Measurements from ENCODE around the gene ITPRID2. TPM values are rescaled to one million over a fixed set of nuclear protein-coding genes. Genes with fewer than 3 reads are reported as not detected.
"Not testable (repeated sequence)": the region's sequence is repeated elsewhere in the genome, so short reads cannot be mapped to it uniquely, and the experiment has no call there.

Gene ITPRID2
- total RNA-seq, 1 donor from 2014 or later, result 51.6 TPM

DNA sequence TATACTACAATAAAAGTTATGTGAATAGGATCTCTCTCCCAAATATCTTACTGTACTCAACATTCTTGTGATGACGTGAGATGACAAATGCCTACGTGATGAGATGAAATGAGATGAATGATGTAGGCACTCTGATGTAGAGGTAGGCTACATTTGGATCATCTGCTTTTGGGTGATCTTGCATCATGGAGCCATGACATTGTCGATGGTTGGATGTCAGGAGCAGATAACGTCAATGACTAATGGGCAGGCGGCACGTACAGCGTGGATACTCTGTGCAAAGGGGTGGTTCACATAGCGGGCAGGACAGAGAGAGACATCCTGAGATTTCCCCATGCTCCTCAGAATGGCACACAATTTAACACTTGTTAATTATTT, 53.4 kb downstream of the ITPRID2 start:
- no peak for DNase-seq (ENCODE audit: low spot score)
- H3K27me3 Mint-ChIP-seq (ENCODE audit: insufficient read depth), result peaks cover 23% of the 10 kb centered on the region
- H3K27ac Mint-ChIP-seq, result no peak overlapping the region
- H3K4me3 Mint-ChIP-seq, result no peak overlapping the region
- H3K4me1 Mint-ChIP-seq (ENCODE audit: low read depth), result no peaks in the 10 kb centered on the region
- no peaks in the 10 kb centered on the region for H3K9me3 Mint-ChIP-seq
- H3K36me3 Mint-ChIP-seq (ENCODE audit: low read depth), result no peaks in the 10 kb centered on the region
- intact Hi-C loops (cut with micrococcal nuclease), result no loop called here

- no peaks in the 10 kb centered on the region for H3K4me1 Mint-ChIP-seq (ENCODE audit: low read depth)
- peaks cover 29% of the 10 kb centered on the region for H3K27me3 Mint-ChIP-seq (ENCODE audit: insufficient read depth)
- H3K9me3 Mint-ChIP-seq, result no peaks in the 10 kb centered on the region
- no peak overlapping the region for H3K27ac Mint-ChIP-seq
- no peak overlapping the region for H3K4me3 Mint-ChIP-seq
- no peak for DNase-seq (ENCODE audit: low spot score)
- intact Hi-C loops (cut with micrococcal nuclease), result loop anchor here (1.0 kb wide), 2 partner anchors 39 to 155 kb away; no protein-coding TSS in a partner anchor
- no peaks in the 10 kb centered on the region for H3K36me3 Mint-ChIP-seq (ENCODE audit: low read depth)
Measured at GRCh38 chr2:181946444-181947127, 55.1 kb downstream of the ITPRID2 start.

DNA sequence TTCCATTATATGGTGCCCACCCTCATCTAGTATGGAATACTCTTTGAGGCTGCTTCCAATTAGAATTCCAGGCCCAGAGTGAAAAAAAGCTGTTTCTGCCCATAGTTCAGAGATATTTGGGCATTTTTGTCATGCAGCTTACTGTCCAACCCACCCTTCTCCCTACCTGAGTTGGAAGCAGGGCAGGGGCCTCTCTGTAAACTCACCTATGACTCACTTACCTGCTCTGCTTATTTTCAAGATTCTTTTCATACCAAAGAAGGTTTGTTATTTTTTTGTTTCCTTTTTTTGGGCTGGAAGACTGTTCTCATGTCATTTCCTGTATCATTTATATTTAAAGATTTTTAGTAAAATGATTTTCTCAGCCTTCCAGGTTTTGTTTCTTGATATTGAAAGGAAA, 55.7 kb downstream of the ITPRID2 start:
- H3K4me3 Mint-ChIP-seq, result no peak overlapping the region
- no peak overlapping the region for H3K27ac Mint-ChIP-seq
- H3K4me1 Mint-ChIP-seq (ENCODE audit: low read depth), result no peaks in the 10 kb centered on the region
- no peaks in the 10 kb centered on the region for H3K36me3 Mint-ChIP-seq (ENCODE audit: low read depth)
- intact Hi-C loops (cut with micrococcal nuclease), result no loop called here
- no peaks in the 10 kb centered on the region for H3K9me3 Mint-ChIP-seq
- DNase-seq (ENCODE audit: low spot score), result no peak
- peaks cover 29% of the 10 kb centered on the region for H3K27me3 Mint-ChIP-seq (ENCODE audit: insufficient read depth)

DNA sequence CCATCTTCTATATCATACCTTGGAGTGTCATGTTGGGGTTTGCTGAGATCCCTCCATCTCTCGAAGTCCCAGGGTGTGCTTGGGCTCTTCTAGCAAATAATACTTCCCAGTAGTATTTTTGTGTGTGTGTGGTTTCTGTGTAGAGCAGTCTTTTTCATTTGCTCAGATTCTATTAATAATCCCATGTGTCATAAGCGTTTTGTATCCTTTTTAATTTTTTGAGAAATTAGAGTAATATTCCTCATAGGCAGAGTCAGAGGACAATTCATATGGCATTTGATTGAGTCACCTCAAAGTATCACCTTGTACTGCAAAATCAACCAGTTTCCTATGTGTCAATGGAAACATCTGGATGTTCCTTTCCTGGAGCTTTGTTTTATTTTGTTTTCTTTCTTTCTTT, 56.7 kb downstream of the ITPRID2 start:
- Mint-ChIP-seq H3K4me3 (no peak overlapping the region), H3K36me3 (ENCODE audit: low read depth) (no peaks in the 10 kb centered on the region), H3K27me3 (ENCODE audit: insufficient read depth) (peaks cover 27% of the 10 kb centered on the region), H3K9me3 (no peaks in the 10 kb centered on the region), H3K4me1 (ENCODE audit: low read depth) (no peaks in the 10 kb centered on the region), H3K27ac (no peak overlapping the region)
- intact Hi-C loops (cut with micrococcal nuclease), result no loop called here
- DNase-seq (ENCODE audit: low spot score), result no peak

- Mint-ChIP-seq H3K36me3 (ENCODE audit: low read depth) (no peaks in the 10 kb centered on the region), H3K27me3 (ENCODE audit: insufficient read depth) (peaks cover 33% of the 10 kb centered on the region), H3K4me1 (ENCODE audit: low read depth) (peaks cover 7% of the 10 kb centered on the region), H3K9me3 (no peaks in the 10 kb centered on the region), H3K4me3 (no peak overlapping the region), H3K27ac (no peak overlapping the region)
- DNase-seq (ENCODE audit: low spot score), result no peak
- intact Hi-C loops (cut with micrococcal nuclease), result no loop called here
Measured at GRCh38 chr2:181949047-181949446, 57.5 kb downstream of the ITPRID2 start.

DNA sequence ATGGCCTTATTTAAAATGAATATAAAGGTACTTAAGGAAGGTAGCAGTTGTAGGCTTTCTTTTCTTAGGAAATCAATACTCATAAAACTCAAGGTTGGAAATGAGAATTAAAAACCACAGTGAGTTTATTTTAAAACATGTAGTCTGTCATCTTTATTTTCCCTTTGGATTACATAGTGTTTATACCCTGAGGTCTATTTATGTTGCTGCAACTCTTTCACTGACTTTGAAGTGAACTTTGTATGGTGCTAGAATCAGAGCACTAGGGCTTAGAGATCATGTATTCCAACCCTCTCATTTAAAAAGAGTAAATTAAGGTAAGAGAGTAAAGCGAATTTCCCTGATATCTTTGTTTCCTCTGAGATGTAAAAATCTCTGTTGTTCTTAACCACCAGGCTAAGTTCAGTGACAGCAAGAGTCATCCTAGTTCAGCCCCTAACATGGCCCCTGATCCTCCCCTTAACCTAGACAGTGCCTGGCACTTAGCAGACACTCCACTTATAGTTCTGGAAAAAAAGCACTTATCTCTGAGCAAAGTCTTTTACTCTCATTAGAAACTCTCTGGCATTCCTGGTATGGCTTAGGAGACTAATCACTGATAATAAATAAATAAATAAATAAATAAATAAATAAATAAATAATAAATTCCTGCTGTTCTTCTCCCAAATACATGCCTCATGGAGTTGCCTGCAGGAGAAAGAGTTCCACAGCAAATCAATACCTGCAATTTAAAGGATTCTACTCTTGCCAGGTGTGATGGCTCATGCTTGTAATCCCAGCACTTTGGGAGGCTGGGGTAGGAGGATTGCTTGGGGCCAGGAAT, 61.1 kb downstream of the ITPRID2 start:
- Mint-ChIP-seq H3K36me3 (ENCODE audit: low read depth) (no peaks in the 10 kb centered on the region), H3K27me3 (ENCODE audit: insufficient read depth) (peaks cover 25% of the 10 kb centered on the region), H3K9me3 (no peaks in the 10 kb centered on the region), H3K27ac (no peak overlapping the region), H3K4me3 (no peak overlapping the region), H3K4me1 (ENCODE audit: low read depth) (peaks cover 21% of the 10 kb centered on the region)
- no peak for DNase-seq (ENCODE audit: low spot score)
- intact Hi-C loops (cut with micrococcal nuclease), result loop anchor here (2.0 to 5.0 kb wide), 2 partner anchors 60 to 970 kb away; partner anchors contain the start of gene UBE2E3

GRCh38 chr2:181953881-181954537, 62.5 kb downstream of the ITPRID2 start:
- intact Hi-C loops (cut with micrococcal nuclease), result loop anchor here (1.0 to 5.0 kb wide), 5 partner anchors 51 to 972 kb away; partner anchors contain the start of gene UBE2E3
- Mint-ChIP-seq H3K4me3 (peak overlapping the region; percentile 47), H3K27ac (no peak overlapping the region), H3K9me3 (no peaks in the 10 kb centered on the region), H3K27me3 (ENCODE audit: insufficient read depth) (peaks cover 24% of the 10 kb centered on the region), H3K36me3 (ENCODE audit: low read depth) (no peaks in the 10 kb centered on the region), H3K4me1 (ENCODE audit: low read depth) (peaks cover 21% of the 10 kb centered on the region)
- DNase-seq (ENCODE audit: low spot score), result peak; percentile 38

GRCh38 chr2:181954538-181954883, 63.0 kb downstream of the ITPRID2 start:
- DNase-seq (ENCODE audit: low spot score), result no peak
- peak overlapping the region; percentile 47 for H3K4me3 Mint-ChIP-seq
- no peaks in the 10 kb centered on the region for H3K9me3 Mint-ChIP-seq
- H3K27me3 Mint-ChIP-seq (ENCODE audit: insufficient read depth), result peaks cover 20% of the 10 kb centered on the region
- intact Hi-C loops (cut with micrococcal nuclease), result loop anchor here (1.0 to 5.0 kb wide), 4 partner anchors 52 to 972 kb away; partner anchors contain the start of gene UBE2E3
- H3K4me1 Mint-ChIP-seq (ENCODE audit: low read depth), result peaks cover 21% of the 10 kb centered on the region
- H3K36me3 Mint-ChIP-seq (ENCODE audit: low read depth), result no peaks in the 10 kb centered on the region
- no peak overlapping the region for H3K27ac Mint-ChIP-seq

- no peak for DNase-seq (ENCODE audit: low spot score)
- intact Hi-C loops (cut with micrococcal nuclease), result loop anchor here (2.0 kb wide), 1 partner anchor 52 kb away; no protein-coding TSS in a partner anchor
- no peaks in the 10 kb centered on the region for H3K36me3 Mint-ChIP-seq (ENCODE audit: low read depth)
- no peak overlapping the region for H3K27ac Mint-ChIP-seq
- no peaks in the 10 kb centered on the region for H3K9me3 Mint-ChIP-seq
- H3K4me3 Mint-ChIP-seq, result no peak overlapping the region
- H3K4me1 Mint-ChIP-seq (ENCODE audit: low read depth), result peaks cover 21% of the 10 kb centered on the region
- peaks cover 19% of the 10 kb centered on the region for H3K27me3 Mint-ChIP-seq (ENCODE audit: insufficient read depth)
Measured at GRCh38 chr2:181955010-181955409, 63.5 kb downstream of the ITPRID2 start.

DNA sequence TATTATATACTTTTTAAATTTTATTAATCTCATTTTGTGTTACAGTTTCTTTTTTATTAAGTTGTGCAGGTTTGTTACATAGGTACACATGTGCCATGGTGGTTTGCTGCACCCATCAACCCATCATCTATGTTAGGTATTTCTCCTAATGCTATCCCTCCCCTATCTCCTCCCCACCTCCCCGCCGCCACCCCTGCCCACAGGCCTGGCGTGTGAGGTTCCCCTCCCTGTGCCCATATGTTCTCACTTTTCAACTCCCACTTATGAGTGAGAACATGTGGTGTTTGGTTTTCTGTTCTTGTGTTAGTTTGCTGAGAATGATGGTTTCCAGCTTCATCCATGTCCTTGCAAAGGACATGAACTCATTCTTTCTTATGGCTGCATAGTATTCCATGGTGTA, 64.3 kb downstream of the ITPRID2 start:
- peaks cover 21% of the 10 kb centered on the region for H3K4me1 Mint-ChIP-seq (ENCODE audit: low read depth)
- H3K27ac Mint-ChIP-seq; DNase-seq (ENCODE audit: low spot score); H3K4me3 Mint-ChIP-seq; H3K9me3 Mint-ChIP-seq; H3K36me3 Mint-ChIP-seq (ENCODE audit: low read depth): not testable (repeated sequence)
- H3K27me3 Mint-ChIP-seq (ENCODE audit: insufficient read depth), result peaks cover 17% of the 10 kb centered on the region
- intact Hi-C loops (cut with micrococcal nuclease), result loop anchor here (2.0 kb wide), 1 partner anchor 53 kb away; no protein-coding TSS in a partner anchor

GRCh38 chr2:181957668-181958067, 66.1 kb downstream of the ITPRID2 start:
- no peak for DNase-seq (ENCODE audit: low spot score)
- intact Hi-C loops (cut with micrococcal nuclease), result no loop called here
- Mint-ChIP-seq H3K36me3 (ENCODE audit: low read depth) (no peaks in the 10 kb centered on the region), H3K27me3 (ENCODE audit: insufficient read depth) (peaks cover 17% of the 10 kb centered on the region), H3K27ac (no peak overlapping the region), H3K4me1 (ENCODE audit: low read depth) (peaks cover 21% of the 10 kb centered on the region), H3K4me3 (no peak overlapping the region), H3K9me3 (no peaks in the 10 kb centered on the region)

GRCh38 chr2:181958726-181959125, 67.2 kb downstream of the ITPRID2 start:
- Mint-ChIP-seq H3K27ac (no peak overlapping the region), H3K9me3 (no peaks in the 10 kb centered on the region), H3K4me3 (no peak overlapping the region), H3K4me1 (ENCODE audit: low read depth) (peaks cover 17% of the 10 kb centered on the region), H3K36me3 (ENCODE audit: low read depth) (no peaks in the 10 kb centered on the region), H3K27me3 (ENCODE audit: insufficient read depth) (peaks cover 10% of the 10 kb centered on the region)
- intact Hi-C loops (cut with micrococcal nuclease), result no loop called here
- no peak for DNase-seq (ENCODE audit: low spot score)

- Mint-ChIP-seq H3K36me3 (ENCODE audit: low read depth) (no peaks in the 10 kb centered on the region), H3K4me1 (ENCODE audit: low read depth) (peaks cover 9% of the 10 kb centered on the region), H3K27me3 (ENCODE audit: insufficient read depth) (peaks cover 9% of the 10 kb centered on the region), H3K27ac (no peak overlapping the region), H3K9me3 (no peaks in the 10 kb centered on the region), H3K4me3 (no peak overlapping the region)
- DNase-seq (ENCODE audit: low spot score), result no peak
- intact Hi-C loops (cut with micrococcal nuclease), result no loop called here
Measured at GRCh38 chr2:181959508-181959907, 68.0 kb downstream of the ITPRID2 start.
